ENCODE results near the gene CDH22.

CDH22 gene

DNA sequence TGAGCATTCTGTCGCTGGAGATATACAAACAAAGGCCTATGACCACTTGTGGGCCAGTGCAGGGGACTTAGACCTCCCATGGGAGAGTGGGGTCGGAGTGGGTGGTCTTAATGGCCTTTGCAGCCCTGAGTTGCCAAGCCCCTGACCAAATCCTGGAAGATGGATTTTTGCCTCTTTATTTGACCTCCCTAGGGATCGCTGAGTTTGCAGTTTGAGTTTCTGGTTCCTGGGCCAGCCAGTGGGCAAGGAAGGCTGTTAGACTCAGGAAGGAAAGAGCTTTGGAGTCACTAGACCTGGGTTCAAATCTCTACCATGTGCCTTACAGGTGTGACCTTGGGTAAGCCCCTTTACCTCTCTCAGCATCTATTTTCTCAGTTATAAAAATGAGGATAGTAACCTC, 96.0 kb downstream of the CDH22 start:
- no peak for FAIRE-seq

DNA sequence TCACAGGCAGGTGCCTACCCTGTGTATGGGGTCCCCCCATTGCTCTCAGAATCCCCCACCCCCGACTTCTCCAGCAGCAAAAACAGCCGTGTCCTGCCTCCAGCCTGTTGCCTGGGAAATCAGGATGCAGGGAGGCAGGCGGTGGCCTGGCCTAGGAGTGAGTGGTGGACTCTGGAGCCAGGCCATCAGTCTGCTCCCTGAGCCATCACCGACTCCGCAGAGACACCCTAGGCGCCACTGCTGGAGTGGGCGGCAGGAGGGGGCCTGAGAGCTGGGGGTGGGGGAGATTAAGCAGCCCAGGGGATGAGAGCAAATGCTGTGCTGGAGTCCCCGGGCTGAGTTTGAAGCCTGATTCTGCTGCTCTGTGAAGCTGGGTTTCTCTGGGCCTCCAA, 97.0 kb downstream of the CDH22 start:
- FAIRE-seq = no peak

DNA sequence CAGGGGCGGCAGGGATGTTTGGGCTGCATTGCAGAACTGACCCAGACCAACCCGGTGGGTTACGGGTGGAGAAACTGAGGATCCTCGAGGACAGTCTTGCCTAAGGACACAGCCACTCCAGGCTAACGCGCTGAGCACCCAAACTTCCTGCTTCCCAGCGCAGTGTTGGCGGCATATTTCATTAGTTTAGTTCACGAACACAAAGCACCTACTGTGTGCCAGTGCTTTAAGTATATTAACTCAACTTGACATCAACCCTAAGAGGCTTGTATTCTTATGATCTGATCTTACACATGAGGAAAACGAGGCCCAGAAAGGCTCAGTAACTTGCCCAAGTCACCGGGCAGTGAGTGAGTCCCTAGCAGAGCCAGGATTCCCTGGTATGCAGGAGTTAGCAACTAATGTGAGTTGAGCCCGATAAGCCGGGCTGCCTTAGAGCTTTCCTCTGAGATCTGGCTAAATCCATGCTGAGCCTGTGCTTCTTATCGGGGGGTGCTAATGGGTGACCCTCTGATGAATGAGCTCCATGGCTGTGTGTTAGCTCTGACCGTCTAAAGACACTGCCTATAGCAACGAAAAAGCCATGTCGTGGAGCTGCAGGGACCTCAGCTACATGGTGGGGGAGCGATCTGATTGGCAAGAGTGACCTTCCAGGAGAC, 97.5 kb downstream of the CDH22 start:
- FAIRE-seq = no peak

DNA sequence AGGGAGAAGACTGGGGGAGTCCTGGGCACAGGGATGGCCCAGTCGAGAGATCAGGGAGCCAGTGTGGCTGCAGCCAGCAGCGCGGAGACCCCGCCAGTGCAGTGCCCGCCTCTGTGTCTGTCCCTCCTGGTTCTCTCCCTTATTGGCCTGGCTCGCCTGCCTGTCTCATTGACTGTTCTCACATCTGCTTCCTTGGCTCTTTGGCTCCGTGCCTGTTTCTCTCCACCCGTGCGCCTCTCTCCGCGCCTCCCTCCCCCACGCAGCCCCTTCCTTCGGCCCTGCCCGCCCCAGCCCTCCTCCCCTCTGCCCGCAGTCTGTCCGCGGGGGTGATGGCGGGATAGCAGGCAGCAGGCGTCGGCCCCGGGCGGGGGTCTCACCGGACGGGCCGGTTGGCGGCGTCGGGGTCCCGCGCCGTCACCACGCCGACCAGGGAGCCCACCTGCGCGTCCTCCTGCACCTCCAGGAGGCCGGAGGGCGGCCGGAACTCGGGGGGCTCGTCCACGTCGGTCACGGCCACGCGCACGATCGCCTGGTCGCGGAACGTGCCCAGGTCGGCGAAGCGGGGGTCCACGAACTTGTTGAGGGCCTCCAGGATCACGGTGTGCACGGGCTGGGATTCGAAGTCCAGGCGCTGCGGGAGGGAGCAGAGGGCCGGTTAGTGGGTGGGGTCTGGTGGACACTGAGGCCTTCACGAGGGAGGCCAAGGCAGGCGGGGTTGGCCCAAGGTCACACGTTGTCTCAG, 98.2 kb downstream of the CDH22 start:
- FAIRE-seq = no peak

DNA sequence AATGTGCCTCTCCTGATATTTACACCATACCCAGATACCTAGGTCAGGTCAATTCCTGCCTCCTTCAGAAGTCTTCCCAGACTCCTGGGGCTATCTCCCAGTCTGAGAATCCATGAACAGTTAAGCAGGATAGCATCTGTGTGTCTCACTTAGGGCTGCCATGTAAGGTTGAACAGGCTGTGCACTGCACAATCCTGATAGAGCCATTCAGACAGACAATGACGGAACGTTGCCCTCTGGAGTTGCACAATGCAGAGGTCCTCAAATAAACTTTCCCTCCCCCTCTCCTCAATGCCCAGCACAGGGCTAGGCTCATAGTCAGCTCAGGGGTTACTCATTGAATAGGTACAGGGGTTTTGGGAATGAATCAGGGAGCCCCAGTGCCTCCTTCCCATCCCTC, 100.5 kb downstream of the CDH22 start:
- FAIRE-seq = no peak

DNA sequence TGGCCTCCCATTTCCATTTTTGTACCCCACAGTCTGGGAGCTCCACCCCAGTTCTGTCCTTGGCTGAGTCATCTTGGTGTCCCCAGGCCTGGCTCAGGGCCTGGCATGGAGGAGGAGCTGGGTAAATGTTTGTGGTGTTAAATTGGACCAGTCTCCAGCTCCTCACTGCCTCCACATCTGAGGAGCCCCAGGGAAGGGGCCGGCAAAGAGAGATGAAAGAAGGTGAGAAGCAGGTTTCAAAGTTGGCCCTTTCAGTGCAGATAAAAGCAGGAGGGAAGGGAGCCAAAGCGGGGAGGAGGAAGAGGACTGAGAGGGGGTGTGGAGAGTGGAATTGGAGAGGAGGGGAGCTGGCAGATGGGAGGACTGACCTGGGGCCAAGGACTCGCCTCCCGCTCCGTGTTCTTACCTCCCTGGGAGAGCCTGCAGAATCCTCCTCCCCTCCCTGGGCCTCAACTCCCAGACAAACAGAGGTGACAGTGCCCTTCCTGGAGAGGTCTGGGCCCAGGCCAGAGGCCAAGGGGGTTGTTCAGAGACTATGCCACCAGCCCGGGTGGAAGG, 101.2 kb downstream of the CDH22 start:
- FAIRE-seq = no peak

DNA sequence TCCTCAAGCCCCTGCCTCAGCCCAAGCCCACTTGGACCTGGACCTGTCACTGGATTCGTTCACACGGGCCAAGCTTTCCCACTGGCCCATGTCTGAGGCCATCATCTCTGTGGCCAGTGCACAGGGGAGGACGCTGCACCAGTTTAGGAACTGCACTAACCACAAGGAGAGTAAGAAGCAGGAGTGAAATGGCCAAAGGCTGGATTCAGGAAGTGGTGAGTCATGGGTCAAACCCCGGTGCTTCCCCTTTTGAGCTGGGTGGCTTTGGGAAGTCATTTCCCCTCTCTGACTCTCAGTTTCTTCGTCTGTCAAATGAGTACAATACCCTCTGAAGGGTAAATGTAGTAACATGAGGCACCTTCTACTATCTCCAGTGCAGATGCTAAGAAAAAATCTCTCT, 102.3 kb downstream of the CDH22 start:
- FAIRE-seq = no peak

DNA sequence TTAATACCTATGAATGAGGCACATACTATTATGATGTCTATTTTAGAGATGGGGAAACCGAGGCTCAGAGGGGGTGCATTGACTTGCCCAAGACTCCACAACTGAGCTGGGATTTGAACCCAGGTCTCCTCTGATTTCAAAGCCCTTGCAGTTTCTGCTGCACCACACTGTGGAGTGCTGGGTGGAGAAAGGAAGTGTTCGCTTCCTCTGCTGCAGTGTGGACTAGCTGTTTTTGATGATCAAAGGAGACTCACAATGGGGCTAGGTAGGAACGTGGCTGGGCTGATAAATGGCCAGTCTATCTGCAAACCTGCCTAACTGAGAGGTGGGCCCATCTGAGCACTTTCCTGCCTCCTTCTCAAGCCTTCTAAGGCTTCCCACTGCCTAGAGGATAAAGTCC, 102.9 kb downstream of the CDH22 start:
- FAIRE-seq = no peak

DNA sequence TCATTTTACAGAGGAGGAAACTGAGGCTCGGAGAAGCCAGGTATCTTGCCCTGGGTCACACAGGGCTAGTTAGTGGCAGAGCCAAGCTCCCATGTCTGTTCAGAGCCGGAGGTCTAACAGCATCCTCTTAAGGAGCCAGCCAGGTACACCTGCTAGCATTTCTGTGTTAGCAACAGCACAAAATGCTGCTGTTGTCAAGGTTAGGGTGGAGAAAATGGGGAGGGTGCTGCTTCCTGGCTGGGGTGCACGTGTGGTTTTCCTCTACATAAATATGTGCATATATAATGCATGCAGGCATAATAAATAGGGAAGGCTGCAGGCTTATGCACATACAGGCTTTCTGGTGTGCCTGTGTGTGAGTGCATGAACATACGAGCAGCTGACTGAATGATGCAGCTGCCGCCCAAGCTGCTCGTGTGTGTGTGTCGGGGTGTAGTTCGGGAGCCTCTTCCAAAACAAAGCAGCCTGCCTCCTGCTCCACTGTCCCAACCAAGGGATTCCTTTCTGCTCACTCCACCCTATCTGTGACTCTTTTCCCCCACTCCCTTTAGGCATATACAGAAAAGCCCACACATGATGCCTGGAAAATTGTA, 103.6 kb downstream of the CDH22 start:
- no peak for FAIRE-seq

DNA sequence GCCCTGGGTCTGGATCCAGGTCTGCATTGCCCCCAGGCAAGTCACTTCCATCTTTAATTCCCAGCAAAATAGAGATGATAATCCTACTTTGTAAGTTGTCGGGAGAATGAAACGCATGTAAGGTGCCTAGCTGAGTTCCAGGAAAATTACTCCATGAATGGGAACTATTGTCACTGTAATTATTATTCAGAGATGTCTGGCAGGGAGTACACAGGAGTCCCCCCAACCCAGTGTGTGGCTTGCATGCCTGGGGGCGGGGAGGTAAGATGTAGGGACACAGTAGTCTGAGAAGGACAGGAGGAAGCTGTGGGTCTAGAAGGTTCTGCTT, 104.8 kb downstream of the CDH22 start:
- FAIRE-seq = no peak

DNA sequence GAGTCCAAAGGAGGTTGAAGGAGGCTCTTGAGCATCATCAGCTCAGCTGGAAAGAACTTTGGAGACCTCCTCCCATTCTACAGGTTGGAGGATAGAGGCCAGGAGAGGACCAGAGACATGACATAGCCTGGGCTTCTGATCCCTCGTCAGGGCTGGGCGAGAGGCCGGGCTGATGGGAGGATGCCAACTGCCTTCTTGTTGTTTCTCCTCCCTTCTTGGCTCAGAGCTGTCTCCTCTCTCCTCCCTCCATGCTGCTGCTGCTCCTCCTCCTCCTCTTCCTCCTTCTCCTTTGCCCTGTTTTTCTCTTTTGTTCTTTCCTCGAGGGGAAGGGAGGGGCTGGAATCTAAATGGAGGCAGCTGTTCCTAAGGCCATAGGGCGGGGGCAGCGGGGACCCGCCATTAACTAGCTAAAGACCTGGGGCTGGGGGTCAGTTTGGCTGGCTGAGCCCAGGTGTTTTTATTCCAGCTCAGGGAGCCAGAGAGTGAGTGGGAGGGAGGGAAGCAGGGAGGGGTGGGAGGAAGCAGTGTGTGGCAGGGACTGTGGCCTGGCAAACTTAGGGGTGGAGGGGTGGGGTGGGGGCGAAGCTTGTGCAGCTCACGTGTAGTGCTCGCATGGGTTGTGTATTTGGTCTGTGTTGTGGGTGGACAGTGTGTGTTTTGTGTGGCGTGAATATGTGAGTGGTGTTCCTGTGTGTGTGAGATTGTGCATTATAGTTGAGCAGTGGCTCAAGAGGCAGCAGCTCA, 105.4 kb downstream of the CDH22 start:
- no peak for FAIRE-seq

DNA sequence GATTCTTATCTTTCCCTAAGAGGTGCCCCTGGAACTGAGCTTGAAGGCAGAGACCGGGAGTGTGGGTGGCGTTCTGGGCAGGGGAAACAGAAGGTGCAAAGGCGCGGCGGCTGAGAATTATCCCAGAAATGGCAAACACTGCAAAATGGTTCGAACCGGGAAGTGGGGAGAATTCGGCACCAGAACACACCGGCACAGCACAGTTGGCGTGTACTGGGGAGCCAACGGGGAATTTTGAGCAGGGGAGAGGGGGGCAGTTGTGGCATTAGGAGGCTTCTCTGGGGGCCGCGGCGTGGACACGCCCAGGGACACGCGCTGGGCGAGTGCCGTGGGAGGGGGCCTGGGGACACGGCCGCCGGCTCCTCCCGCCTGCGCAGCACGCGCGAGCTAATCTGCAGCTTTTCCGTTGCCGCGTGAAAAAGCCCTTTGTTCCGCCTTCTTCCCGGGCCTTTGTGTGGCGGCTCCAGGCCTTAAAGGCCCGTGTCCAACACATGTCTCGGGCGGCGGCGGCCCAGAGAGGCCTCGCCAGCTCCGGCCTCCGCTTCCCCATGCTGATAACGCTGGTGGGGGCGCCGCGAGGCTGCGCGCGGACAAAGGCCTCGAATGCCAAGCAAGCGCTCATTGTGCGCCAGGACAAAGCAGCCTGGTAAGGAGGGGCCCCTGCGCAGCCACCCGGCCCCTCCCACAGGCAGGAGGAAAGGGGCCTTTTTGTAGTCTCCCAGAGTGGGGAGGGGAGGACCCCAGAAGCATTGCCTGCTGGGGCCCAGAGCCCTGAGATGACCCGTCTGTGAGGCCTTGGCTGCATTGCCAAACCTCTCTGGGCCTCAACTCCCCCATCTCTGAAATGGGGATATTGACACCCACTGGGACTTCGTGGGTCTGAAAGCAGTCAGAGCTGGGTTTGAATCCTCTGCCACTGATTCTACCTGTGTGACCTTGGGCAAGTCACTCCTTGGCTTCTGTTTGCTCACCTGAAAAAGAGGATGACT, 107.4 kb downstream of the CDH22 start:
- FAIRE-seq = no peak

DNA sequence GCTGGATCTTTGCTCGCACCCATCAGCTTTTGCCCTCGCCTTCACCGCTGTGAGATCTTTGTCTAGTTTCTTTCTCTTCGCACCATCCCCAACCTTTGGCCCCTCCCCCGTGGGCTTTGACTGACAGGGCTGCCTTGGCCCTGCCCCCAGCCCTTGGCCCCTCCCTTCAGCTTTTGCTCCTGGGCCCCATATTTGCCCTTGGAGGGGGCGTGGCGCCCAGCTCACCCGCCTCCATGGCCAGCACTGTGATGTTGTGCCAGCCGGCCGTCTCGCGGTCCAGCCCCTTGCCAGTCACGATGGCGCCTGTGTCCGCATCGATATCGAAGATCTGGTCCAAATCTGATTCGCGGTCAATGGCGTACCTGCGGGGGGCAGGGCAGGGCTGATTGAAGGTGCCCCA, 109.1 kb downstream of the CDH22 start:
- FAIRE-seq = no peak

DNA sequence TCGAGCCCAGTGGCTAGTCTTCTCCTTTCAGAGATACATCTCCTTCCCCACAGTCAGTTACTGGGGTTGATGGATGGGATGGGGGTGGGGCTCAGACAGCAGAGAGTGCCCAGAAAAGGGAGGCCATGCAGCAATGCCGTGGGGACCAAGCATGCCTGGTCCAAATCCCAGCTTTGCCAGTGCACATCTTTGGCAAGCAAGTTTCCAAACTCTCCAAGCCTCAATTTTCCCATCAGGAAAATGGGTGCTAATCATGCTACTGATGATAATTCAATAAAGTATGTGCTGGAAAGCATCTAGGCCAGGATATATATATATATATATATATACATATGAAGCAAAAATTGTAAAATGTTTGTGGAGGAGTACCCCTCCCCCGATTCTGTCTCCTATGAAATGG, 111.3 kb downstream of the CDH22 start:
- FAIRE-seq = no peak

DNA sequence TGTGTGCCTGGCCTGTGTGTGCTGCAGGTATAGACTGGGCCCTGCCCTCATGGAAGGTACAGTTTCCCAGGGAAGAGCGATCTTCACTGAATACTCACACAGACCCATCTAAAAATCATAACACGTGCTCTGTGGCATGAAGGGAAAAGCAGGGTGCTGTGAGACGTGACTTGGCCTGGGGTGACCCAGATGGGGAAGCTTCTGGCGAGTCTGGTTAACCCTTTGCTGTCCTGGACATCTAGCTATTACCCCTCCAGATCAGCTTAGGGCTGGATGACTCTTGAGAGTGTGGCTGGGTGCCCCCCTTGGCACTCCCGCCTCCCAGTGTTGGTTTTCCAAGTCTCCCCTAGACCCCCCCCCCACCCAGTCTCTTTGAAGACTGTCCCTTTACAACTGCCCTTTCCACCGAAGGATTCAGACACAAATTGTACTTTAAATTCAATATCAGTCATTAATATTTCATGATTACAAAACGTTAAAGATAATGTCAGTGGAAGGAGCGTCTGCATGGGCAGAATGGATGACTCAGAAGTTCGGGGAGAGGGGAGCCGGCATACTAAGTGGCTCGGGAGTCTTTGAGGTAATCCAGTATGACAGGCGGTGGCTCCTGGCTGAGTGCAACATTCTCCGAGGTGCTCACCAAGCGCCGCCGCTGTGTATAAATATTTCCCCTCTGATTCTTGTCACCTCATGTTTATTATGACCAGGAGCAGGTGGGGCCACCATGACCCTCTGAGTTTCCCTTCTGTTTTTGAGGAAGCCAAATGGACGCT, 112.8 kb downstream of the CDH22 start:
- no peak for FAIRE-seq

DNA sequence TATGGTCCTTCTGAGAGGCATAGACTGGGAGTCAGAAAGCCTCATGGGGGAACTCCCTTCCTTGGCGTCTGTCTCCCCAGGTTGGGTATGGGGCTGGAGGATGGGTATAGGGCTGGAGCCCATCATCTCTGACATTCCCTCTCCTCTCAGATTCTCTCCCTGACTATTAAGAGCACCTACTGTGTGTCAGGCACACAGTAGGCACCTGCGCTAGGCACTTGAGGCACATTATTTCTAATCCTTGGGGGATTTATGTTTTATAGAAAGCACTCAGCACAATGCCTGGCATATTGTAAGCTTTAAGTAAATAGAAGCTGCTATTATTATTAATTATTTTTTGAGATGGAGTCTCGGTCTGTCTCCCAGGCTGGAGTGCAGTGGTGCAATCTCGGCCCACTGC, 113.9 kb downstream of the CDH22 start:
- no peak for FAIRE-seq

DNA sequence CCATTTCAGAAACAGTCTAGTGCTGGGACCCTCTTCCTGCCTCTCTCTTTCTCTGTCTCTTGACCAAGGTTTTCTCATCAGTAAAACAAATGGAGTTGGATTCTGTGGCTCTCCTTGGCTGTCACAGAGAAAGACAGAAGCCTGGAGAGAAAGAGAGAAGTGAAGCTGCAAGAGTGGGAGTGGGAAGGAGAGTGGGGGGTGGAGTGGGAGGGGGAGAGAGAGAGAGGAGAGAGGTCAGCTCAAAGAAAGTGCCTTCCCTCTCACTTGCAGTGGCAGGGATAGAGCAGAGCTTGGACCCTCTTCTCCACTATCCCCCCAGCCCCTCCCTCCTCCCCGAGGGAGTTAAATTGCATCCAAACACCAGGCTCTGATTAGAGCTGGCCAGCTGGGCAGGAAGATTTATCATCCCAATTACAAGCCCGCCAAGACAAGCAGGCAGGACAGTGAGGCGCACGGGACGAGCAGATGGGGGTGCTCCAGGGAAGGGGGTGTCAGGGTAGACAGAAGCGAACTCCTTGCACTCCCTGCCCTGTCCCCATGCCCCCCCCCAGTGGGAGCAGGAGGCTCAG, 115.8 kb downstream of the CDH22 start:
- no peak for FAIRE-seq

DNA sequence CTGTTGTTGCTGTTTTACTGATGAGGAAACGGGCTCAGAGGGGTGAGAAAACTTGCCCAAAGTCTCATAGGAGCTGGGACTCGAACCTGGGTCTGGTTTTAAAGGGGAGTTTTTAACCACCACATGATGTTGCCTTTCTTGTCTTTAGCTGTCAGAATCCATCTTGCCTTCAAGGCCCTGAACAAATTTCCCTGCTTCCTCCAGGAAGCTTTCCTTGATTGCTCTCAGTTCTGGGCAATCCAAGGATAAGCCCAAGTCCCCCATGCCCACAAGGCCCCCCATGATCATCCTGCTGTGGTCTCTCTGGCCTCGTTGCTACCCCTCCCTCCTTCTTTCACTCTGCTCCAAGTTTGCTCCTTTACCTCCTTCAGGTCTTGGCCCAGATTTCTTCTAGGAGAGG, 116.7 kb downstream of the CDH22 start:
- no peak for FAIRE-seq

DNA sequence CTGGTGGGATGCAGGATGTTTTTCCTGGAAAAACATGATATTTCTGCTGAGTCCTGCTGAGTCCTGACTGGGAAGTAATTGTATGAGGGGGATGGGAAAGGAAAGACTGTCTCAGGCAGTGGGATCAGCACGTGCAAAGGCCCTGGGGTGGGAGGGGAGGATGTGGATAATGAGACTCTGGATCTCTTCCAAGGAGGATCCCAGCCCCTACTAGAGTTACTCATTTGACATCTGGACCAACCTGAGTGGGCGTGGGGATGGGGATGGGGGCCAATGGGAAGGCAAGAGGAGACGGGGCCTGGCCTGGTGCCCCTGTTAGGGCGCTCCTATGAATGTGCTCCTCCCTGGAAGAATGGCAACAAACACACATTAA, 117.1 kb downstream of the CDH22 start:
- FAIRE-seq = no peak

DNA sequence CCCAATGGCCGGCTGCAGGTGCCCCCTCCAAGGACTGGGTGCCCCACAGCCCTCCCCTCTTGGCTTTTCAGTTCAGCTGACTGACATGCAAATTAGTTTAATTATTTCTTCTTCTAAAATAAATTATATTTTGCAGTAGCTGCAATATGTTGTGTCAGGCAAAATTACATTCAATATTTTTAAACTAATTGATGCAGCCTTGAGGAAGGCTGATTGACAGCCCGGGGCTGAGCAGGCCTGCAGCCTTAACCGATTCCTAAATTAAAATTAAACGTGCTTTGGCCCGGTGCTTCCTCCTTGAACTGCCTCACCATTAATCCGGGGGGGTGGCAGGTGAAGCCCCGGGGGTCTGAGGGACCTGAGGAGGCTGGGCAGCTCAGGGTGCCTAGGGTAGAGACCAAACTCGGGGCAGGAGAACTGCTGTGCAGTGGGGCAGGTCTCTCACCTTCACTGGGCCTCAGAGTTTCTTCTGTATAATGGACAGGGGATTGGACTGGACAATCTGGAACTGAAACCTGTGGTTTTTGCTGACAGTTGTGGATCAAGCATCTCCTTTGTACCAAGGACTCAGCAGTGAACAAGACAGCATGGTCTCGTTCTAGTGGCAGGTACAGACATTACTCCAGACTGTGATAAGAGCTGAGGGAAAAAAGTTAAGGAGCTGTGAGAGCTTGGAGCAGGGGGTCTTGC, 117.7 kb downstream of the CDH22 start:
- FAIRE-seq = no peak

Data from endometrium (tissue), 2 donors.